Panc1 (cell line): ENCODE data around the gene LANCL2.

Experiments used
- CTCF ChIP-seq: fragments of 450-650 bp; IDR thresholded peaks from 2 replicates; pipeline ENCODE4 v1.5.1; 2017; ENCODE audit warnings: mild to moderate bottlenecking
- POLR2AphosphoS5 ChIP-seq: IDR thresholded peaks from 2 replicates; pipeline ENCODE4 v1.6.1; 2012; ENCODE audit warnings: mild to moderate bottlenecking, low read depth, low read length, moderate library complexity
- SIN3A ChIP-seq: IDR thresholded peaks from 2 replicates; pipeline ENCODE4 v1.6.1; 2012; ENCODE audit warnings: low read depth, mild to moderate bottlenecking, low read length, moderate library complexity, borderline replicate concordance; ENCODE audit not compliant: insufficient read depth
- TCF7L2 ChIP-seq: IDR thresholded peaks from 2 replicates; pipeline ENCODE4 v1.6.1; 2011; ENCODE audit warnings: mild to moderate bottlenecking, low read depth, low read length, inconsistent platforms
- TF ChIP-seq, protein P1 (sequence below), 2 experiments: IDR thresholded peaks; 2 replicates each; pipeline ENCODE4 v1.6.1; 2011 to 2012; ENCODE audit warnings: low read depth in 2 of 2, control low read depth in 1 of 2, low read length in 1 of 2, mild to moderate bottlenecking in 1 of 2, moderate library complexity in 1 of 2; ENCODE audit not compliant: insufficient read depth in 1 of 2

GRCh38 chr7:55377162-55377817 lies 12.2 kb downstream of the LANCL2 start:
- TF ChIP-seq CTCF (no peak), SIN3A (no peak), POLR2AphosphoS5 (no peak), TCF7L2 (no peak)
- TF ChIP-seq, protein P1, sequence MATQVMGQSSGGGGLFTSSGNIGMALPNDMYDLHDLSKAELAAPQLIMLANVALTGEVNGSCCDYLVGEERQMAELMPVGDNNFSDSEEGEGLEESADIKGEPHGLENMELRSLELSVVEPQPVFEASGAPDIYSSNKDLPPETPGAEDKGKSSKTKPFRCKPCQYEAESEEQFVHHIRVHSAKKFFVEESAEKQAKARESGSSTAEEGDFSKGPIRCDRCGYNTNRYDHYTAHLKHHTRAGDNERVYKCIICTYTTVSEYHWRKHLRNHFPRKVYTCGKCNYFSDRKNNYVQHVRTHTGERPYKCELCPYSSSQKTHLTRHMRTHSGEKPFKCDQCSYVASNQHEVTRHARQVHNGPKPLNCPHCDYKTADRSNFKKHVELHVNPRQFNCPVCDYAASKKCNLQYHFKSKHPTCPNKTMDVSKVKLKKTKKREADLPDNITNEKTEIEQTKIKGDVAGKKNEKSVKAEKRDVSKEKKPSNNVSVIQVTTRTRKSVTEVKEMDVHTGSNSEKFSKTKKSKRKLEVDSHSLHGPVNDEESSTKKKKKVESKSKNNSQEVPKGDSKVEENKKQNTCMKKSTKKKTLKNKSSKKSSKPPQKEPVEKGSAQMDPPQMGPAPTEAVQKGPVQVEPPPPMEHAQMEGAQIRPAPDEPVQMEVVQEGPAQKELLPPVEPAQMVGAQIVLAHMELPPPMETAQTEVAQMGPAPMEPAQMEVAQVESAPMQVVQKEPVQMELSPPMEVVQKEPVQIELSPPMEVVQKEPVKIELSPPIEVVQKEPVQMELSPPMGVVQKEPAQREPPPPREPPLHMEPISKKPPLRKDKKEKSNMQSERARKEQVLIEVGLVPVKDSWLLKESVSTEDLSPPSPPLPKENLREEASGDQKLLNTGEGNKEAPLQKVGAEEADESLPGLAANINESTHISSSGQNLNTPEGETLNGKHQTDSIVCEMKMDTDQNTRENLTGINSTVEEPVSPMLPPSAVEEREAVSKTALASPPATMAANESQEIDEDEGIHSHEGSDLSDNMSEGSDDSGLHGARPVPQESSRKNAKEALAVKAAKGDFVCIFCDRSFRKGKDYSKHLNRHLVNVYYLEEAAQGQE (IDR thresholded peaks at IDR 0.05; ENCODE audit: insufficient read depth in 1 of 2, low read depth in 2 of 2, low read length in 1 of 2) = no peak
